ENCODE results near the gene IRAG1. TPM values are rescaled to one million over a fixed set of nuclear protein-coding genes. Genes with fewer than 3 reads are reported as not detected.

Gene IRAG1
- polyA plus RNA-seq, 3 donors from 2014 or later, result 0.41 TPM; not detected in 2

DNA sequence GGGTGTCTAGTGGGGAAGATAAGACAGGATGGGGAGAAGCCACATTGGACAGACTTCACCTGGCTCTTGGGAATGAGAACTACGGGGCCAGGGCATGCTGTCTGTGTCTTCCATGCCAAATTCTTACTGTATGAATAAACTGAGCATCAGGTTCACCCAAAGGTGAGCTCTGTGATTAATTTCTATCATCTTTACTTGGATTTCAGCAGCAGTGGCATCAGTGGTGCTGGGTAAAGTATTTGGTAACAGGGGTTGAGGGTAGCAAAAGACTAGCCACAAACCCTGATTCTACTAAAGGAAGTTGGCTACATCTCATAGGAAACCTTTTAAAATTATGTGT is 38.8 kb downstream of the IRAG1 start:
- H3K4me3 Mint-ChIP-seq, result no peak overlapping the region
- no peak overlapping the region for H3K27ac Mint-ChIP-seq
- H3K36me3 Mint-ChIP-seq, result no peaks in the 10 kb centered on the region
- H3K4me1 Mint-ChIP-seq, result no peaks in the 10 kb centered on the region
- H3K9me3 Mint-ChIP-seq, result no peaks in the 10 kb centered on the region
- no peak for DNase-seq
- peaks cover 0 to 2% (median 1%) of the 10 kb centered on the region in 3 donors for H3K27me3 Mint-ChIP-seq (ENCODE audit: low read depth in 3 of 3)

DNA sequence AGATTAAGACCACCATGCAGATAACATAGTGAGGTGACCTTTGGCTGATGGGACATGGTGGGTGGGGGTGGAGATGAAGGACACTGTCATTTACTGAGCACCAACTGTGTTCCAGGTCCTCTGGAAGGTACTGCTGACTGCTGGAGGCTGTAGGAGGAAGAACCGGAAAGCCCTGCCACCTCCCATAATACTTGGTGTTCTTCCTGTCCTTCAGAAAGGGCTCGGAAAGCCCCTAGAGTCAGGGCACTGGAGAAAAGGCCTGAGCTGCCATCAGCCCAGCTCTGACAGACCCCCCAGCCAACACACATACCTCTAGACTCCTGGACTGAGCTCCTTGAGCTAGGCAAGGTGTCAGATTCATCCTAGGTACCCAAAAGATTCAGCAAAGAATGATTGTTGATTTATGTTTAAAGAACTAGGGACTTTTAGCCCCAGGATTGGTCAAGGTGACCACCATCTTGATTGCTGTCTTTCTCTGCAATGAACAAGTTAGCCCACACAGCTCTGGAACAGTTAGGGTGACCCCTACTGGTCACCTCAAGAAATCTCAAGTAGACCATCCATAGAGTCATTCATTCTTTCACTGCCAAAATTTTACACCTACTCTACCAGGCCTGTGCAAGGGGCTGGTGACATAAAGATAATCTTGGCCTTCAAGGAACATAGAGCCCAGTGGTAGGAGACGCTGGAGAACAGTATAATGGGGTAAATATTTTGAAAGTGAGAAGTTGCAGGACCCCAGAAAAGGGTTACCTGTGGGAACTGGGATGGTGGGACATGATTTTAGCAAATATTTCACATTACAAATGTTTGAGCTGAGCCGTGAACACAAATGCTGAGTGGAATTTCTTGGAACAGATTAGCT is 39.4 kb downstream of the IRAG1 start:
- Mint-ChIP-seq H3K4me1 (no peaks in the 10 kb centered on the region), H3K27ac (peak overlapping the region in 1 of 6 donors; percentile 25)

DNA sequence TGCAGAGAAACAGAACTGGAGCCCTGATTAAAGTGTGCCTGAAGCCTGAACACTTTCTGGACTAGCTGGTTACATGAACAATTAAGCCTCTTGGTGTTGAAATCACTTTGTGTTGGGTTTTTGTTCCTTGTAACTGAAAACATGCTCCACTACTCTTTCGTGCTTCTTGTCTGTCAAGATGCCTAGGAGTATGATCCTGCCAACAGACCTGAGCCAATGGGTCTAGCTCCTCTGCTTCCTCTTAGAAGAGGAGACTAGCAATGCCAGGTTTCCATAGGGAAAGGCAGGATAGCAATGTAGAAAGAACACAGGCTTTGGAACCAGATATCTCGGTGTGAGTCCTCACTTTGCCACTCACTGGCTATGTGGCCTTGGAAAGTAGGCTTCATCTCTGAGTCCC is 40.3 kb downstream of the IRAG1 start:
- Mint-ChIP-seq H3K4me3 (no peak overlapping the region), H3K4me1 (no peaks in the 10 kb centered on the region)

More for the DNA sequence above, 39.4 kb downstream of the IRAG1 start:
- H3K36me3 Mint-ChIP-seq, result no peaks in the 10 kb centered on the region
- no peak overlapping the region for H3K4me3 Mint-ChIP-seq
- no peaks in the 10 kb centered on the region for H3K9me3 Mint-ChIP-seq
- H3K27me3 Mint-ChIP-seq (ENCODE audit: low read depth in 3 of 3), result peaks cover 0 to 2% (median 0%) of the 10 kb centered on the region in 3 donors
- DNase-seq, result peak; percentile 18 to 53 (median 50)

DNA sequence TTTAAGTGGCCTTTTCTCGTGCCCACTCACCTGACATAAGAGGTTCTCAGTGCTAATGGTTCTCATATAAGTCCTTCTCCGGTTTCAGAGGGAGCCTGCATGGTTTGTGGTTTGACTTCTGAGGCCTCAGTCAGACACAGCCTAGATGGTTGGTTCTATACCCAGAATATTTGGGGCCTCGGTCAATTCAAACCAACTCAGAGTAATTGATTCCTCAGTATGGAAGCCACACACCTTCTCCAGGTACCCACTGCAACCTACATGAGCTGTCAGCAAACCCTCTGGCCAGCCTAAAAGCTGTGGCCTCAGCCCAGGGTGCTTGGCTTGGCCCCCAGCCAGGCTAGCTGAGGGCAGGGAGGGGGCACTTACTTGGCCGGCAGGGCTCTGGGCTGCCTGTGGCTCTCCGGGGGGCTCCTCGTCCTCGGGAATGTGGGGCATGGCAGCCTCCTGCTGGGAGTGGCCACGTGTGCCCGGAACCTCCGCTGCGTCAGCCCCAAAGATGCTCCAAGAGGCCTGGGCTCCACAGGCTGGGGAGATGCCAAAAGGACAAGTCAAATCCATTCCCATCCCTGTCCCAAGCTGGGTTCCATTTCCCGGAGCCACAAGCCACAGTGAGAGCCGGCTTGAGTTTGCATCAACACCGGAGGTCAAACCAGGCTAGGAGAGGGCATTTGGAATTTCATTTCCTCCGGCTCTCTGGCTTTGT is 41.7 kb downstream of the IRAG1 start:
- no peaks in the 10 kb centered on the region for H3K36me3 Mint-ChIP-seq
- no peak overlapping the region for H3K27ac Mint-ChIP-seq
- DNase-seq, result no peak
- no peak overlapping the region for H3K4me3 Mint-ChIP-seq
- H3K4me1 Mint-ChIP-seq, result no peaks in the 10 kb centered on the region
- no peaks in the 10 kb centered on the region for H3K9me3 Mint-ChIP-seq
- peaks cover 0 to 4% (median 0%) of the 10 kb centered on the region in 3 donors for H3K27me3 Mint-ChIP-seq (ENCODE audit: low read depth in 3 of 3)

More for the DNA sequence above, 40.3 kb downstream of the IRAG1 start:
- DNase-seq, result no peak
- Mint-ChIP-seq H3K36me3 (no peaks in the 10 kb centered on the region), H3K27ac (no peak overlapping the region), H3K27me3 (ENCODE audit: low read depth in 3 of 3) (peaks cover 0 to 2% (median 0%) of the 10 kb centered on the region in 3 donors), H3K9me3 (no peaks in the 10 kb centered on the region)

DNA sequence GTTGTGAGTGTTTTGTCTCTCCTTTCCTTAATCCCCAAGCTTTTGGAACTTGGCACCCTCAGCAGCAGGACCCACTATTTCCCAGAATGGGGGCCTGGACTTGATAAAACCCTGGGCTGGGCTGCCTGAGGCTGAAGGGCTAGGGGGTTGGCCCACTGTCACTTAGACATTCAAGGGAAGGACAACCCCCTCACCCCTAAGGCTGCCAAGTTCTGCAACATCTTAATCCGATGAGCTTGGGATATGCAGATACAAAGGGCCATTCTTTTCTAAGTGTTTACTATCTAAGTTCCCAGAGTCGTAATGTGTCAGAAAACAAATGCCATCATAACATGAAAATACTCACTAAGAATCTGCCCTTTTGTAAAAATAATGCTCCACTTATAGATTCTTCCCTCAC is 42.9 kb downstream of the IRAG1 start:
- H3K4me3 Mint-ChIP-seq, result no peak overlapping the region
- peaks cover 0 to 4% (median 0%) of the 10 kb centered on the region in 3 donors for H3K27me3 Mint-ChIP-seq (ENCODE audit: low read depth in 3 of 3)
- DNase-seq, result no peak
- no peaks in the 10 kb centered on the region for H3K36me3 Mint-ChIP-seq
- H3K27ac Mint-ChIP-seq, result no peak overlapping the region
- H3K4me1 Mint-ChIP-seq, result no peaks in the 10 kb centered on the region
- H3K9me3 Mint-ChIP-seq, result no peaks in the 10 kb centered on the region

DNA sequence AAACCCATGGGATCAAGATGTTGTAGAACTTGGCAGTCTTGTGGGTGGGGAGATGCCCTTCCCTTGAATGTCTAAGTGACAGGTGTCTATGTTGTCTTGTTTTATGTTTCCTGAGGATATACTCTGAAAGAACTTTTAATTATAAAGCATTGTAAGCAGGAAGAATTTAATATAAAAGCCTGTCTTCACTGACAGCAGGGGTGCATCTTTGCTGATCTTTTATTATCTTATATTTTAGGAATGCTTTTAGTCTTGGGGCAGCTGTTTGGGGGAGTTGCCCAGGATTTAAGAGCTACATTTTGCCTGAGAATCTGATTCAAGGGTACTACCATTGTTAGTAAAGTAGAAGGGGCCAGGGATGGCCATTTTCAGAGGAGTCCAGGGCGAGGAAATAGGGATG is 43.4 kb downstream of the IRAG1 start:
- Mint-ChIP-seq H3K27me3 (ENCODE audit: low read depth in 3 of 3) (peaks cover 0 to 4% (median 0%) of the 10 kb centered on the region in 3 donors), H3K36me3 (no peaks in the 10 kb centered on the region), H3K27ac (no peak overlapping the region), H3K9me3 (no peaks in the 10 kb centered on the region), H3K4me3 (no peak overlapping the region), H3K4me1 (no peaks in the 10 kb centered on the region)
- no peak for DNase-seq

DNA sequence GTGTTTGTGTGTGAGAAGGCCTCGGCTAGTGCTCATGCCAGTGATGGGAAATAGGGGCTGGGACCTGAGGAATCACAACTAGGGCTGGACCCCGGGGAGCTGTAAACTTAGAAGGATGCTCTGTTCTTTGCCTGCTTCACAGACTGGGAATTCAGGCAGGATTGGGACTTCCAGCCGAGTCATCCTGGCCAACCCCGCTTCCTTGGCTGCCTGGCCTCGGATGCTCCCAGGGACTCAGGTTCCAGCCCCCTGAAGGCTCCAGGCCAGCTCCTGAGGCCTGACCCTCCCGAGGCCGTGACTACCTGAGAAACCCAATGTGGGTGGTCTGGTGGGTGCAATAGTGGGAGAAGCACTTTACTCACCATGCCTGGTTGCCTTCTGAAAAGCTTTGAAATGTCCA is 44.7 kb downstream of the IRAG1 start:
- Mint-ChIP-seq H3K9me3 (no peaks in the 10 kb centered on the region), H3K36me3 (no peaks in the 10 kb centered on the region), H3K4me3 (no peak overlapping the region)

DNA sequence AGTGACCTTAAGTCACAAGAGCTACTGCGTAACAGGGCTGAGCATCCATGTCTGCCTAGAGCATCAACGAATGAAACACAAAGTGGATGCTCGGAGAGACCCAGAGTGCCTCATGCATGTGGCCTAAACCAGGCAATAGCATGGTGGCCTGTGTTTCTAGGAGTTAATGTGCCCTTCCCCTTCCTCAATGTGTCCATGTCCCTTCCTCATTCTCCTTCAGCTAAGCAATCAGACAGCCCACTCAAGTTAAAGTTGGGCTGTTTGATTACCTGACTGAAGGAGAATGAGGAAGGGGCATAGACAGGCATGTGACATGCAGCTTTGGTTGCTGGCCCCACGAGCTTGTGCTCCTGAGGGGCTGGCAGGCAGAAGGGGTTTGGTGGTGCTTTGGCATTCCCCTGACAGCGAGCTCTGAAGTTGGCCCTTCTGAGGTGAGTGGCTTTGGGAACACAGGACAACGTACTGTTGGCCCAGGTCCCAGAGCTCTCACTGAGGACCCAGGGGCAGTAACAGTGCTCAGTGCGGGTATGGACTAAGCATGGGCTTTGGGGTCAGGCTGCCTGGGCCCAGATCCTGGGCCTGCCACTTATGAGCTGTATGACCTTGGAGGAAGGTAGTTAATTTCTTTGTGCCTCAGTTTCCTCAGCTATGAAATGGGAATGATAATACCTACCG is 46.7 kb downstream of the IRAG1 start:
- DNase-seq, result no peak
- H3K9me3 Mint-ChIP-seq, result peaks cover 0 to 2% (median 0%) of the 10 kb centered on the region in 6 donors
- peaks cover 0 to 2% (median 0%) of the 10 kb centered on the region in 3 donors for H3K27me3 Mint-ChIP-seq (ENCODE audit: low read depth in 3 of 3)
- H3K4me3 Mint-ChIP-seq, result no peak overlapping the region
- H3K4me1 Mint-ChIP-seq, result no peaks in the 10 kb centered on the region
- no peaks in the 10 kb centered on the region for H3K36me3 Mint-ChIP-seq
- H3K27ac Mint-ChIP-seq, result peak overlapping the region in 2 of 6 donors; percentile 5 to 10

More for the DNA sequence above, 44.7 kb downstream of the IRAG1 start:
- H3K27ac Mint-ChIP-seq, result no peak overlapping the region
- H3K27me3 Mint-ChIP-seq (ENCODE audit: low read depth in 3 of 3), result peaks cover 0 to 2% (median 0%) of the 10 kb centered on the region in 3 donors
- no peak for DNase-seq
- H3K4me1 Mint-ChIP-seq, result no peaks in the 10 kb centered on the region

DNA sequence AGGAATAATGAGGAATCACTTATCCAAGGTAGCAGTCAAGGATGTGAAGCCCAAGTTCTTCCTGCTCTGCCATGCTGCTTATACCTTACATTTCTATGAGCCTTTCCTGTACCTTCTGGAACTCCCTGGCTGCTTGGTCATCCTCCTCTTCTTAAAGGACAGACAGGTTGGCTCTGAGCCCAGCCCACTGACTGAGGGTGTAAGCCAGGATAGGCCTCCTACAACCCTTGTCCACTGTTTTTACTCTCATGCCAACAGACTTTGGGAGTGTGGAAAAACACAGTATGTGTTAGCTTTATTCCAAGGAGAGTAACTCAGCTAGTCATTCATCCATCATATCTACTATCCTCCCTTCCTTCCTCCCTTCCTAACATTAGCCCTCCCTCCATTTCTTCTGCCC is 47.5 kb downstream of the IRAG1 start:
- no peak overlapping the region for H3K4me3 Mint-ChIP-seq
- H3K4me1 Mint-ChIP-seq, result no peaks in the 10 kb centered on the region
- H3K9me3 Mint-ChIP-seq, result peaks cover 0 to 2% (median 0%) of the 10 kb centered on the region in 6 donors
- H3K27me3 Mint-ChIP-seq (ENCODE audit: low read depth in 3 of 3), result peaks cover 0 to 2% (median 0%) of the 10 kb centered on the region in 3 donors
- peak overlapping the region in 1 of 6 donors; percentile 5 for H3K27ac Mint-ChIP-seq
- no peaks in the 10 kb centered on the region for H3K36me3 Mint-ChIP-seq
- DNase-seq, result no peak

DNA sequence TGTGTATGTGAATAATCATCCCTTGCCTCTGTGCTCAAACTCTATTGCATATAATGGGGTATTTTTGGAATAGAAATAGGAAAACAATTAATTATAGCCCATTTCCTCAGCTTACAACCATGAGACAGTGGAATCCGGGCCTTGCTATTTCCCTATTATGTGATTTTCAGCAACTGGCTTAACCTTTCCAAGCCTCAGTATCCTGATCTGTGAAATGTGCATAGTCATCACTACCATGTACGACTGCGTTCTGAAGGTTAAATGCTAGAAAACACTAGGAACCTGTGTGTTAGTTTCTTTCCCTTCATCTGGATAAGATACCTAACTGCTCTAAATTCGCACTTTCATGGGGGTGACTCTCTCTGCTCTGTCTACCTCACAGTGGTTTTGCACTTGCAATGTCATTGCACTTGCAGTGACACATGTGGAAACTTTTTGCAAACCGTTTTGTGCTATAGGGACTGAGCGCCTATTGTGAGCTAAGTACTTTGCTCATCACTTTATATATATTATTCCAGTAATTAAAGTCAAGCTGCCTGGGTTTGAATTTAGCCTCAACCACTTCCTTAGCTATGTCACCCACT is 48.3 kb downstream of the IRAG1 start:
- Mint-ChIP-seq H3K27ac (no peak overlapping the region), H3K27me3 (ENCODE audit: low read depth in 3 of 3) (peaks cover 0 to 2% (median 0%) of the 10 kb centered on the region in 3 donors), H3K36me3 (no peaks in the 10 kb centered on the region), H3K9me3 (peaks cover 0 to 2% (median 0%) of the 10 kb centered on the region in 6 donors), H3K4me3 (no peak overlapping the region), H3K4me1 (no peaks in the 10 kb centered on the region)
- DNase-seq, result no peak

Other genes with a start within 250 kb of the IRAG1 start
- gene AMPD3, start 238.5 kb downstream of the IRAG1 start, polyA plus RNA-seq, result 1 to 10 TPM; 2.5 to 4.9 (median 4.0) TPM
- 10 to 100 TPM; 12.0 to 16.8 (median 13.0) TPM for gene RNF141, start 152.6 kb downstream of the IRAG1 start, polyA plus RNA-seq
- gene LYVE1, start 125.1 kb downstream of the IRAG1 start, polyA plus RNA-seq, result not detected
- gene CTR9, start 57.5 kb upstream of the IRAG1 start, polyA plus RNA-seq, result 10 to 100 TPM; 32.6 to 68.0 (median 43.2) TPM
- 100 to 1,000 TPM; 322 to 508 (median 441) TPM for gene EIF4G2, start 115.2 kb upstream of the IRAG1 start, polyA plus RNA-seq
- gene ZBED5, start 164.3 kb upstream of the IRAG1 start, polyA plus RNA-seq, result 10 to 100 TPM in 1 of 3 donors, 1 to 10 TPM in 2; 7.2 to 14.7 (median 9.8) TPM

All from immature natural killer cell (primary cell).